ENCODE data around the gene GLB1L2. TPM values are rescaled to one million over a fixed set of nuclear protein-coding genes. Genes with fewer than 3 reads are reported as not detected.

GLB1L2 gene
- total and polyA plus RNA-seq, 2 donors: 1.5 to 8.1 TPM

GRCh38 chr11:134407321-134407828 lies 75.6 kb downstream of the GLB1L2 start:
- 52% methylated on average over 12 of the region's 12 CpGs for WGBS

GRCh38 chr11:134407923-134408322 lies 76.1 kb downstream of the GLB1L2 start:
- no peak overlapping the region for H3K4me3 ChIP-seq (ENCODE audit: low read depth, low read length)
- H3K4me1 ChIP-seq (ENCODE audit: insufficient read depth): no peaks in the 10 kb centered on the region
- DNase-seq (ENCODE audit: extremely low spot score): no peak
- WGBS: 55% methylated on average over 7 of the region's 8 CpGs
- H3K36me3 ChIP-seq (ENCODE audit: insufficient read depth): no peaks in the 10 kb centered on the region
- no peak overlapping the region for H3K27ac ChIP-seq (ENCODE audit: low read depth)

More at GRCh38 chr11:134407321-134407828, 75.6 kb downstream of the GLB1L2 start:
- DNase-seq (ENCODE audit: extremely low spot score): no peak
- Histone ChIP-seq H3K4me3 (ENCODE audit: low read depth, low read length) (no peak overlapping the region), H3K27ac (ENCODE audit: low read depth) (no peak overlapping the region), H3K36me3 (ENCODE audit: insufficient read depth) (no peaks in the 10 kb centered on the region), H3K4me1 (ENCODE audit: insufficient read depth) (no peaks in the 10 kb centered on the region)

DNA sequence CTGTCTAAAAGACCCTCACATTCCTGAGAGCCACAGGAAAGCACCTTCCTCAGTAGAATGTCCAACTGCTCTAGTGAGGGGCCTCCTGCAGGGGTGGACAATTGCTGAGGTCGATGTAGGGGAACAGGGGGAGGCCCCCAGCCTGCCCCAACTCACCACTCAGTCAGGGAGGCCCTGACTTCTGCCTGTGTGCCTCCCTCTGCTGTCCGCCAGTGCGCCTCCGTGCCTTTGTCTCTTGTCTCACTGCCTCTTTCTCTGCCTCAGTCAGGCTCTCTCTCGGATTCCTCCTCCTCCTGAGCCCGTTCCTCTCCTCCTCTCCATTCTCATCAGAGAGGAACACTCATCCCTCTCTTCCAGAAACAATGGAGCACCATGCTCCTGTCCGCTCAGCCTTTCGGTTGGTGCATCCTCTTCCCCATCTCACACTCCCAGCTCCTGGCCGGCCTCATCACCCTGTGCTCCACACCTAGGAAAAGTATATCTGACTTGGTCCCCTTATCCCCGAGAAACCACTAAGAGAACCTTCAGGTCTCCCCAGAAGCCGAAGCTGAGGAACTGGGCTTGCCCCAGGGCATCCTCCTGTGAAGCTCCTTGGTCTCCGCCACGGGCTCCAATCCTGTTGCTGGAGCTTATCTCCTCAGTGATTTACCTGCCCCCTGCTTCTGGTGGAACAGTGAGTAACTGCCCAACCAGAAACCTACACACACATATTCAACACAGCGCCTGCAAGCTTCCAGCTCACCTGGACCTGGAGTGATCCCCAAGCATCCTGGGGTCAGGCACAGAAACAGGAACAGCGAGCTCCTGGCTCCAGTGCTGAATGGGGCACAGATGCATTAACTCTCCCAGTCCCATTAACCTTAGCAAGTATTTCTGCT lies 78.0 kb downstream of the GLB1L2 start:
- WGBS: 74% methylated on average over 15 of the region's 15 CpGs
- no peaks in the 10 kb centered on the region for H3K4me1 ChIP-seq (ENCODE audit: insufficient read depth)
- H3K27ac ChIP-seq (ENCODE audit: low read depth): no peak overlapping the region
- H3K4me3 ChIP-seq (ENCODE audit: low read depth, low read length): no peak overlapping the region
- H3K36me3 ChIP-seq (ENCODE audit: insufficient read depth): no peaks in the 10 kb centered on the region
- no peak for DNase-seq (ENCODE audit: extremely low spot score)

DNA sequence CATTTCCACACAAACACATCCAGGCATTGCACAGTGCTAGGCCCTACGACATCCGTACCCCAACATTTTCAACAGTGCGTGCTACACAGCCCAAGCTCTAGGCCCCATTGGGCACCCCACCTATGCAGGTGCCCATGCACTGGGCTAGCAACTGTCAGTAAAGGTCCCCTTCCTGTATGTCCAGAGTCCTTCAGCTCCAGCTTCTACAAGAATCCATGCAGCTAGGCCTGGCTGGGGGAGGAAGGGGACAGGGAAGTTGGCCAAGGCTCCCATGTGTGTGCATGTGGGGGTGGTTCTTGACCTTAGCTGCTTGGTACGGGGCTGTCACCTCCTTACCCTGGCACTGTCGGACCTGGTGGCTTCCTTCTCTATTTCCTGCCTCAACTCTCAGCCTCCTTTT lies 79.0 kb downstream of the GLB1L2 start:
- 68% methylated on average over 5 of the region's 5 CpGs for WGBS
- no peak overlapping the region for H3K27ac ChIP-seq (ENCODE audit: low read depth)
- no peaks in the 10 kb centered on the region for H3K4me1 ChIP-seq (ENCODE audit: insufficient read depth)
- H3K36me3 ChIP-seq (ENCODE audit: insufficient read depth): no peaks in the 10 kb centered on the region
- no peak overlapping the region for H3K4me3 ChIP-seq (ENCODE audit: low read depth, low read length)
- no peak for DNase-seq (ENCODE audit: extremely low spot score)

DNA sequence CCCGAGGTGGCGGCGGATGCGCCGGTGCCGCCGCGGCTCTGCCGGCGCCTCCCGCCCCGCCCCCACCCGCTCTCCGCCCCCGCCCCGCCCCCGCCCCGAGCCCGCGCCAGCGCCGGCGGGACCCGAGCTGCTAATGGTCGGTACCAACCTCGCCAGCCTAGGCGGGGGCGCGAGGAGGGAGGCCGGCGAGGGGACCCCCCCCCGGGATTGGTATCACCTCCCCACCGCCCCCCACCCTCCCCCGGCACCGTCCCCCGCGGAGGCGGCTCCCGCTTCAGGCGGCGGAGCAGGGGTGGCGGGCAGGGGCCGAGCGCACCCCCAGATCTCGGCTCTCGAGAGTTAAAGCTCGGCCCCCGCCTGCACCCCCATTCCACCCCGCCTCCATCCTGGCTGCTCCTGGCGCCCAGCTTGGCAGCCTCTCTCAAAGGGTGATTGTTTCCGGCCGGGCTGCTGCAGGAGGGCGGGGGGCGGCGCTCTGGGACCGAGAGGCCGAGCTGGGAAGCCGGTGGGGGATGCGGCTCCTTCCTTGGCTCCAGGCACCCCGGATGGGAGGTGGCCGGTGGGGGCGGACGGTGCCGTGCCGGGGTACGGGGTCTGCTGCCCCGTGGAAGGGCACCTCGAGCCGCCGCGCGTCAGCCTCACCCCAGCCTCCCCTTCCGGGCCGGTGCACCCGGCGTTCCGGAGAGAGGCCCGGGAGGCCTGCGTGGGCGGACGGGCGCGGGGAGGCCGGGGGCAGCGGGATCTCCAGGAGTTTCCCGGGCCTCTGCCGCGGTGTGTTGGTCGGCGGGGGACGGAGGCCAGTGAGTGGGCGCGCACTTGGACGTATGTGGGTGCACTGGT lies 80.6 kb downstream of the GLB1L2 start, which contains the start of gene B3GAT1:
TSS of gene B3GAT1 (minus strand) at position 40 of the 840 bp plus-strand sequence. CDS start 24,583 bp downstream, outside the sequence.
- no peak for DNase-seq (ENCODE audit: extremely low spot score)
- WGBS: under 1% methylated on average over 91 of the region's 94 CpGs
- H3K36me3 ChIP-seq (ENCODE audit: insufficient read depth): no peaks in the 10 kb centered on the region
- peak within 1 kb of the TSS; percentile 56 for H3K4me3 ChIP-seq (ENCODE audit: low read depth, low read length)
- no peaks in the 10 kb centered on the region for H3K4me1 ChIP-seq (ENCODE audit: insufficient read depth)
- H3K27ac ChIP-seq (ENCODE audit: low read depth): no peak within 1 kb of the TSS

- Histone ChIP-seq H3K4me3 (ENCODE audit: low read depth, low read length) (no peak overlapping the region), H3K27ac (ENCODE audit: low read depth) (no peak overlapping the region), H3K4me1 (ENCODE audit: insufficient read depth) (no peaks in the 10 kb centered on the region), H3K36me3 (ENCODE audit: insufficient read depth) (no peaks in the 10 kb centered on the region)
- WGBS: 8% methylated on average over 22 of the region's 22 CpGs
- no peak for DNase-seq (ENCODE audit: extremely low spot score)
These were observed 81.4 kb downstream of the GLB1L2 start for GRCh38 chr11:134413043-134413825.

GRCh38 chr11:134413826-134414731 lies 82.3 kb downstream of the GLB1L2 start:
- no peaks in the 10 kb centered on the region for H3K36me3 ChIP-seq (ENCODE audit: insufficient read depth)
- no peak overlapping the region for H3K4me3 ChIP-seq (ENCODE audit: low read depth, low read length)
- H3K4me1 ChIP-seq (ENCODE audit: insufficient read depth): no peaks in the 10 kb centered on the region
- H3K27ac ChIP-seq (ENCODE audit: low read depth): no peak overlapping the region
- DNase-seq (ENCODE audit: extremely low spot score): no peak
- 28% methylated on average over 18 of the region's 18 CpGs for WGBS

GRCh38 chr11:134414766-134415765 lies 83.3 kb downstream of the GLB1L2 start:
- WGBS: 24% methylated on average over 17 of the region's 17 CpGs
- Histone ChIP-seq H3K4me3 (ENCODE audit: low read depth, low read length) (no peak overlapping the region), H3K4me1 (ENCODE audit: insufficient read depth) (no peaks in the 10 kb centered on the region), H3K27ac (ENCODE audit: low read depth) (no peak overlapping the region), H3K36me3 (ENCODE audit: insufficient read depth) (no peaks in the 10 kb centered on the region)
- DNase-seq (ENCODE audit: extremely low spot score): no peak

- Histone ChIP-seq H3K4me1 (ENCODE audit: insufficient read depth) (no peaks in the 10 kb centered on the region), H3K36me3 (ENCODE audit: insufficient read depth) (no peaks in the 10 kb centered on the region), H3K27ac (ENCODE audit: low read depth) (no peak overlapping the region), H3K4me3 (ENCODE audit: low read depth, low read length) (no peak overlapping the region)
- DNase-seq (ENCODE audit: extremely low spot score): no peak
- WGBS: 77% methylated on average over 10 of the region's 10 CpGs
These were observed 84.9 kb downstream of the GLB1L2 start for GRCh38 chr11:134416726-134417125.

DNA sequence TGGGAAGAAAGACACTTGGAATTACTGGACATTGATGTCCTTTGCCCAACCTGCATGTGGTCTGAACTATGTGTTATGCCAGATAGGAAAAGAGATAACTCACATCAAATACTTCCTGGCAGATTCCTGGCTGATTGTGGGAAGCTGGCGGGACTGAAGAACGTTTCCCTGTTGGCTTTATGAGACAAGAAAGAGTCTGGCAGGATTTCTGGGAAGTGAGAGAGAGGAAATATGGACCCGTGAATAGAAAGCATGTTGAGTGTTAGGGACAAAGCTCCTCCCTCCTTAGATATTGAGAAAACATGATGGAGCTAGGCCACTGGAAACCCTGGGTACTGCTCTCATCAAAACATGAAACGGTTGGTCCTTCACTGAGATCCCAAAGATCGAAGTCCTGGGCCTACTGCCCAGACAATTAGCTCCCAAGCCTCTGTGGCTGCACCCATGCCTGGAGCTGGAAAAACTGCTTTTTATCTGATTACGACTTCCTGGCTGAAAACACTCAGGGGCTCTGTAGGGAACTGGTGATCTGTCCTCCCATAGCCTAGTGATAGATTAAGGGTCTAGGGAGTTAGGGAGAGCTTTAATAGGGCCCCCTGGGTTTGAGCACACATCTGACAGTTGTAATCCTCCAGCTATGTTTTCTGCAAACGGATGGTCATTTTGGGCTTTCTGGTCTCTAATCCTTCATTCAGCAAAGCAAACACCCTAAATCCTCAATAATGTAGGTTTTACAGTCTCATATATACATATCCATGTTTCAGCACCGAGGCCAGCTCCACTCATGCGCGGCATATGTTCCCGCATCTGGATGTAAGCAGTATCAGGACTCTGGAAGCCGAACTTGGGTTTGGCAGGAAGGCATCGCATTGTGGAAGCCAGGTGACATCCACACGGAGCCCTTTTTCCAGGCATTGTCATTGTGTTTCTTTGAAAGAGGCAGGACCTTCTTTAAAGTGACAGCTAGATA lies 86.4 kb downstream of the GLB1L2 start:
- H3K36me3 ChIP-seq (ENCODE audit: insufficient read depth): no peaks in the 10 kb centered on the region
- H3K27ac ChIP-seq (ENCODE audit: low read depth): no peak overlapping the region
- H3K4me1 ChIP-seq (ENCODE audit: insufficient read depth): no peaks in the 10 kb centered on the region
- DNase-seq (ENCODE audit: extremely low spot score): peak; percentile 26
- 33% methylated on average over 14 of the region's 14 CpGs for WGBS
- H3K4me3 ChIP-seq (ENCODE audit: low read depth, low read length): no peak overlapping the region

GRCh38 chr11:134423106-134423505 lies 91.3 kb downstream of the GLB1L2 start:
- WGBS: 83% methylated on average over 10 of the region's 10 CpGs
- Histone ChIP-seq H3K4me1 (ENCODE audit: insufficient read depth) (no peaks in the 10 kb centered on the region), H3K4me3 (ENCODE audit: low read depth, low read length) (no peak overlapping the region), H3K36me3 (ENCODE audit: insufficient read depth) (no peaks in the 10 kb centered on the region), H3K27ac (ENCODE audit: low read depth) (no peak overlapping the region)
- DNase-seq (ENCODE audit: extremely low spot score): no peak

Measured in urinary bladder (tissue), 4 donors.